Astrocyte (in vitro differentiated cells and primary cell): ENCODE measurements around the gene SLITRK3. TPM values are rescaled to one million over a fixed set of nuclear protein-coding genes. Genes with fewer than 3 reads are reported as not detected.

Experiments used
- DNase-seq: peaks from one replicate; pipeline ENCODE4 v3.0.0-alpha.2; 2010; ENCODE audit warnings: low read depth
- FAIRE-seq: peaks from 2 replicates; lab custom pipeline; 2011; peaks lifted over from hg19 to GRCh38; lab: Jason Lieb, UNC
- H2AFZ ChIP-seq: 2 replicates; pipeline ENCODE4 v1.6.0; 2012; ENCODE audit warnings: low read depth, low read length, inconsistent platforms
- H3K27ac ChIP-seq: 2 replicates; pipeline ENCODE4 v1.5.1; 2011; ENCODE audit warnings: low read depth, low read length, inconsistent platforms
- H3K27me3 ChIP-seq: 2 replicates; pipeline ENCODE4 v1.6.0; 2011; ENCODE audit warnings: low read length, inconsistent platforms; ENCODE audit not compliant: insufficient read depth
- H3K36me3 ChIP-seq: 2 replicates; pipeline ENCODE4 v1.5.1; 2011; ENCODE audit warnings: low read length, inconsistent platforms; ENCODE audit not compliant: insufficient read depth
- H3K4me1 ChIP-seq: 2 replicates; pipeline ENCODE4 v1.5.1; 2011; ENCODE audit warnings: low read length, inconsistent platforms; ENCODE audit not compliant: insufficient read depth
- H3K4me2 ChIP-seq: 2 replicates; pipeline ENCODE4 v1.6.0; 2012; ENCODE audit warnings: low read length, inconsistent platforms
- H3K4me3 ChIP-seq: 2 replicates; pipeline ENCODE4 v1.5.1; 2011; ENCODE audit warnings: low read depth, mild to moderate bottlenecking, low read length, inconsistent platforms; ENCODE audit not compliant: insufficient read depth
- H3K79me2 ChIP-seq: 2 replicates; pipeline ENCODE4 v1.6.0; 2012; ENCODE audit warnings: mild to moderate bottlenecking, low read length, inconsistent platforms; ENCODE audit not compliant: insufficient read depth
- H3K9ac ChIP-seq: 2 replicates; pipeline ENCODE4 v1.6.0; 2012; ENCODE audit warnings: mild to moderate bottlenecking, low read length, inconsistent platforms
- H3K9me3 ChIP-seq: 2 replicates; pipeline ENCODE4 v1.5.1; 2012; ENCODE audit warnings: low read depth, mild to moderate bottlenecking, low read length, inconsistent platforms; ENCODE audit not compliant: insufficient read depth
- H4K20me1 ChIP-seq: 2 replicates; pipeline ENCODE4 v1.6.0; 2012; ENCODE audit warnings: low read length, inconsistent platforms; ENCODE audit not compliant: insufficient read depth
- H3K27ac Mint-ChIP-seq: one replicate; pipeline ENCODE4 v1.8.0; 2021; ENCODE audit warnings: mild to moderate bottlenecking, mixed read lengths; ENCODE audit not compliant: unreplicated experiment
- H3K27me3 Mint-ChIP-seq: one replicate; pipeline ENCODE4 v1.8.0; 2021; ENCODE audit warnings: low read depth, mixed read lengths; ENCODE audit not compliant: unreplicated experiment
- H3K36me3 Mint-ChIP-seq: one replicate; pipeline ENCODE4 v1.8.0; 2021; ENCODE audit warnings: low read depth, mixed read lengths; ENCODE audit not compliant: unreplicated experiment
- H3K4me1 Mint-ChIP-seq: one replicate; pipeline ENCODE4 v1.8.0; 2021; ENCODE audit warnings: low read depth, mixed read lengths; ENCODE audit not compliant: unreplicated experiment
- H3K4me3 Mint-ChIP-seq: one replicate; pipeline ENCODE4 v1.8.0; 2021; ENCODE audit warnings: mild to moderate bottlenecking, moderate library complexity, mixed read lengths; ENCODE audit not compliant: unreplicated experiment
- H3K9me3 Mint-ChIP-seq: one replicate; pipeline ENCODE4 v1.8.0; 2021; ENCODE audit warnings: mild to moderate bottlenecking, mixed read lengths; ENCODE audit not compliant: unreplicated experiment
- CTCF ChIP-seq: IDR thresholded peaks from 2 replicates; pipeline ENCODE4 v1.5.1; 2011; ENCODE audit warnings: low read depth, mild to moderate bottlenecking, inconsistent platforms, low read length, moderate library complexity; ENCODE audit not compliant: insufficient read depth
- EZH2 ChIP-seq: IDR thresholded peaks from 2 replicates; pipeline ENCODE4 v1.6.1; 2012; ENCODE audit warnings: mild to moderate bottlenecking, low read length, inconsistent platforms; ENCODE audit not compliant: insufficient read depth
- total RNA-seq: library from RNA; stranded (reverse); gene quantifications from 2 replicates; pipeline ENCODE4 v1.2.1, GENCODE V29; 2021

The SLITRK3 gene
- total RNA-seq, 1 donor from 2014 or later: 0.07 TPM

GRCh38 chr3:165196577-165197480 lies 645 bp upstream of the SLITRK3 start:
- peaks cover 24% of the 10 kb centered on the region for H3K4me1 Mint-ChIP-seq
- H3K27me3 ChIP-seq: peaks cover 53% of the 10 kb centered on the region
- H2AFZ ChIP-seq: peak overlapping the region; percentile 90
- DNase-seq (no peak), FAIRE-seq (peak; percentile 62)
- H3K27ac ChIP-seq: no peak overlapping the region
- no peaks in the 10 kb centered on the region for H3K9me3 ChIP-seq
- H3K4me2 ChIP-seq: peak overlapping the region; percentile 98
- H4K20me1 ChIP-seq: no peaks in the 10 kb centered on the region
- peak overlapping the region; percentile 67 for H3K4me3 ChIP-seq
- peak overlapping the region; percentile 62 for H3K9ac ChIP-seq
- peak overlapping the region; percentile 84 for H3K4me3 Mint-ChIP-seq
- TF ChIP-seq EZH2 (peak; percentile 46), CTCF (no peak)
- peaks cover 56% of the 10 kb centered on the region for H3K27me3 Mint-ChIP-seq
- peak overlapping the region; percentile 60 for H3K27ac Mint-ChIP-seq
- H3K36me3 Mint-ChIP-seq: no peaks in the 10 kb centered on the region
- H3K36me3 ChIP-seq: no peaks in the 10 kb centered on the region
- no peaks in the 10 kb centered on the region for H3K79me2 ChIP-seq
- peaks cover 20% of the 10 kb centered on the region for H3K4me1 ChIP-seq
- H3K9me3 Mint-ChIP-seq: no peaks in the 10 kb centered on the region

- Mint-ChIP-seq H3K4me1 (peaks cover 24% of the 10 kb centered on the region), H3K9me3 (no peaks in the 10 kb centered on the region), H3K27me3 (peaks cover 58% of the 10 kb centered on the region), H3K36me3 (no peaks in the 10 kb centered on the region), H3K27ac (no peak overlapping the region), H3K4me3 (peak overlapping the region; percentile 84)
- Histone ChIP-seq H3K27me3 (peaks cover 61% of the 10 kb centered on the region), H3K4me3 (peak overlapping the region; percentile 30), H2AFZ (peak overlapping the region; percentile 90), H3K4me2 (peak overlapping the region; percentile 98), H4K20me1 (no peaks in the 10 kb centered on the region), H3K9me3 (no peaks in the 10 kb centered on the region), H3K36me3 (no peaks in the 10 kb centered on the region), H3K4me1 (peaks cover 20% of the 10 kb centered on the region), H3K79me2 (no peaks in the 10 kb centered on the region), H3K27ac (no peak overlapping the region), H3K9ac (no peak overlapping the region)
- no peak for TF ChIP-seq CTCF
- TF ChIP-seq EZH2: peak; percentile 59
- DNase-seq: no peak
- FAIRE-seq: no peak
These were observed 944 bp downstream of the SLITRK3 start for GRCh38 chr3:165195241-165195639.
